Fibroblast of villous mesenchyme (primary cell): Measurements from ENCODE around the gene GDE1. TPM values are rescaled to one million over a fixed set of nuclear protein-coding genes. Genes with fewer than 3 reads are reported as not detected.

Source experiments
- DNase-seq: peaks from one replicate; pipeline ENCODE4 v3.0.0-alpha.2; 2010; ENCODE audit warnings: low read depth
- H3K4me3 ChIP-seq: 2 replicates; pipeline ENCODE4 v1.5.1; 2011; ENCODE audit warnings: low read depth, mild to moderate bottlenecking, low read length
- CTCF ChIP-seq: IDR thresholded peaks from 2 replicates; pipeline ENCODE4 v1.5.1; 2012; ENCODE audit warnings: low read depth, mild to moderate bottlenecking, low read length; ENCODE audit not compliant: insufficient read depth
- total RNA-seq: library from RNA; depleted of rRNA; stranded (reverse); fragments of >200 nt; gene quantifications from 2 replicates; pipeline ENCODE4 v1.2.3, GENCODE V29; 2012

GDE1 gene
- total RNA-seq, 1 donor: 107 TPM

GRCh38 chr16:19524356-19524615, 2.4 kb upstream of the GDE1 start:
- DNase-seq: peak; percentile 3
- H3K4me3 ChIP-seq: peak overlapping the region; percentile 100
- TF ChIP-seq CTCF: no peak

- peak; percentile 97 for DNase-seq
- H3K4me3 ChIP-seq: peak within 1 kb of the TSS; percentile 100
- no peak for TF ChIP-seq CTCF
Measured at GRCh38 chr16:19523559-19524355, 1.9 kb upstream of the GDE1 start, which contains the start of gene CCP110. TSS of gene CCP110 (plus strand) at chr16:19523942. CDS start at chr16:19527882, 3,940 bp downstream.

GRCh38 chr16:19523184-19523558, 1.3 kb upstream of the GDE1 start:
- no peak for DNase-seq
- H3K4me3 ChIP-seq: no peak overlapping the region
- no peak for TF ChIP-seq CTCF

GRCh38 chr16:19522760-19523159, 862 bp upstream of the GDE1 start:
- H3K4me3 ChIP-seq: no peak overlapping the region
- no peak for DNase-seq
- no peak for TF ChIP-seq CTCF

GRCh38 chr16:19522397-19522732, 467 bp upstream of the GDE1 start:
- TF ChIP-seq CTCF: no peak
- H3K4me3 ChIP-seq: no peak overlapping the region
- DNase-seq: no peak

- peak; percentile 71 for DNase-seq
Measured at GRCh38 chr16:19520861-19521331, 1.0 kb downstream of the GDE1 start.

More at GRCh38 chr16:19520861-19521331, 1.0 kb downstream of the GDE1 start:
- H3K4me3 ChIP-seq: peak overlapping the region; percentile 85
- no peak for TF ChIP-seq CTCF
